GM19023 (cell line): ENCODE measurements around the gene SYT6.

ENCODE experiments used
- ATAC-seq: cut with Tn5 transposase; IDR thresholded peaks from one replicate; pipeline ENCODE4 v1.9.1; 2021; ENCODE audit warnings: mild to moderate bottlenecking, moderate library complexity; ENCODE audit not compliant: unreplicated experiment

The SYT6 gene, protein sequence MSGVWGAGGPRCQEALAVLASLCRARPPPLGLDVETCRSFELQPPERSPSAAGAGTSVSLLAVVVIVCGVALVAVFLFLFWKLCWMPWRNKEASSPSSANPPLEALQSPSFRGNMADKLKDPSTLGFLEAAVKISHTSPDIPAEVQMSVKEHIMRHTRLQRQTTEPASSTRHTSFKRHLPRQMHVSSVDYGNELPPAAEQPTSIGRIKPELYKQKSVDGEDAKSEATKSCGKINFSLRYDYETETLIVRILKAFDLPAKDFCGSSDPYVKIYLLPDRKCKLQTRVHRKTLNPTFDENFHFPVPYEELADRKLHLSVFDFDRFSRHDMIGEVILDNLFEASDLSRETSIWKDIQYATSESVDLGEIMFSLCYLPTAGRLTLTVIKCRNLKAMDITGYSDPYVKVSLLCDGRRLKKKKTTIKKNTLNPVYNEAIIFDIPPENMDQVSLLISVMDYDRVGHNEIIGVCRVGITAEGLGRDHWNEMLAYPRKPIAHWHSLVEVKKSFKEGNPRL

DNA sequence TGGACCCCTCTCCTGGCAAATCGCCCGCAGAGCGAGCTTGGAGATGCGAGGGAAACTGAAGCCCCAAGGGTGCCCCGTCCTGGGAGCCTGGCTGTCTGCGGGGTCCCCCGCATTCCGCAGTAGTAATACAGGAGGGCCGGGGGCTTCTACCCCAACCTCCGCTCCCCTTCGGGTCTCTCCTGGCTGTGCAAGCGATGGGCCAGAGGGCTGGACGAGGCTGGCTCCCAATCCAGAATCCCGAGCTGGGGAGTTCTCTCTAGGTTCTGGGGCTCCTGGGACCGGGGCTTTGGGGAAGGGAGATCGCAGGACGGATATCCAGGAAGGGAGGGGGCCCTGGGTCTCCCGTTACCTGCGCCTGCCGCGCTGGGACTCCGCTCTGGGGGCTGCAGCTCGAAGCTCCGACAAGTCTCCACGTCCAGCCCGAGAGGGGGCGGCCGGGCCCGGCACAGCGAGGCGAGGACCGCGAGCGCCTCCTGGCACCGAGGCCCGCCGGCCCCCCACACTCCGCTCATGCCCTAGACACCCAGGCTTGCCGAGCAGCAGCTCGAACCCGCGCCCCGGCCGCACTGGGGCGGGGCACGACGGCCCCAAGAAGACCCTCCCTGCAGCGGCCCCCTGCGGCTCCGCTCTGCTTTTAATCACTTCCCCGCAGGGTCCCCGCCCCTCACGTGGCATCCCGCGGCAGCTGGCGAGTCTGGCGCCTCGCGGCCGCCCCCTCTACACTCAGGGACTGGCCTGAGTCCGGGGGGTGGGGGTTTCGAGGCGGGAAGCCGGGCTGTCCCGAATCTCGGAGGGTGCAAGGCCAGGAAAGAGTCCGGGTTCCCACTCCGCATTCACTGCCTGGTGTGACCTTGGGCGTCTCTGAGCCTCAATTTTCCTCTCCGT is at the start of gene SYT6:
SYT6 (minus strand) TSS at position 609 of the 885 bp plus-strand sequence; CDS start at position 512, 97 bp downstream.
- no peak for ATAC-seq

DNA sequence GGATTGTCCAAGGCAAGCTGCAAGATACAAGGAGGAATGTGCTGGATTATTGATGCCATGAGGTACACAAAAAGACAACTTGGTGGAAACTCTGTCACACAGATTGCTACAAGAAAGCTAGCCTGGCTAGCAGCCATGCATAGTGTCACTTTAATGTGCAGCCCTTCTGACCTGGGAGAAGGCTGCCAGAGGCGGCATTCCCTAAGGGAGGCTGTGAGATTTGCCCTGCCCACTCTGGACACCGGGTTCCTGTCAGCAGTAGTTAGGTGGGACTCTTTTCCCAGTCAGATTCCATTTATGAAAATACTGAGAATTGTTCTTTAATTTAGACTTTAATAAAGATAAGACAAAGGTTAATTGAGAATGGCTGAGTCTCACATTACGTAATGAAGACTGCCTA is 47.8 kb upstream of the SYT6 start:
- no peak for ATAC-seq

DNA sequence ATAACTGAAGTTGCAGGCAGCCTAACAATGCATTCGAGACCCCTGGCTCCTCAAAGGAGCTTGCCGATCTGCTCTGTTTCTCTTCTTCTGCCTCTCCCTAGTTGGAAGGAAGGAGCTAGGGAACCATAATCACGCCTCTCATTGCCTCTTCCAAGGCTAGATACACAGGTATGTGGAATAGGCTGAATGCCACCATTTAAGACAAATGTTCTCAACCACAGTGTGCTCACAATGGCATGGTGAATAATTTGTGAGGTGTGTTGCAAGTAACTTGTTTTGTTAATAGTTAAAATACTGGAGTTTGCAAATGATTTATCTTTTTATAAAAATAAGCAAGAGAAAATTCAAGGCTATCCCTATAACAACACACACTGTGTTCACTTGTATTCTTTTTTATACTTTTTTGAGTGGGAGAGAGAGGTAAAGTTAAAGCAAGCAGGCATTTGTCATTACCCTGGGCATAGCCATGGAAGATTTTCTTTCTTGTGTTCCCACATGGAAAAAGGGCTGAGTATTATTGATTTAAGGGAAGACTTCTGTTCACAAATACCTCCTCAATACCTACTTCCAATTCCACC is 45.4 kb upstream of the SYT6 start:
- no peak for ATAC-seq

- no peak for ATAC-seq
Measured at GRCh38 chr1:114196992-114197907, 43.6 kb upstream of the SYT6 start.

GRCh38 chr1:114195819-114196218 is 42.1 kb upstream of the SYT6 start:
- no peak for ATAC-seq

GRCh38 chr1:114192328-114192727 is 38.7 kb upstream of the SYT6 start:
- ATAC-seq: no peak

GRCh38 chr1:114189398-114189797 is 35.7 kb upstream of the SYT6 start:
- ATAC-seq: no peak

GRCh38 chr1:114181356-114181755 is 27.7 kb upstream of the SYT6 start:
- ATAC-seq: no peak

DNA sequence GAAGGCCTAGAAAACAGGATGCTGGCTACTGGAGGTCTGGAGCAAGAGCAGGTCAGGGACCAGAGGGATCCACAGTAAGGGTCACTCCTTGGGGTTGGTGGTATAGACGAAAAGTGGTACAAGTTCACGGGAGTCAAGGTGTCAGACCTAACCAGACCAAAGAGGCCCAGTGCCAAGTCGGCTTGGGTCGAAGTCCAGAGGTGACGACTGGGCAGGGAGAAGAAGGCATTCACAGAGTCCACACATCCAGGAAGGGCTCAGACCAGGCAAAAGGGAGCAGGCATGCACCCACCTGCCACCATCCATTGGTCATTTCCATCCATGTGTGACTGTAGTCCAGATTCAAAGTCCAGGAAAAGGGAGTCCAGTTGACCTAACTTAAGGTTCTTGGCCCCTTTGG is 27.1 kb upstream of the SYT6 start:
- ATAC-seq: no peak

GRCh38 chr1:114178936-114179335 is 25.3 kb upstream of the SYT6 start:
- no peak for ATAC-seq

- ATAC-seq: no peak
Measured at GRCh38 chr1:114177282-114177681, 23.6 kb upstream of the SYT6 start.

DNA sequence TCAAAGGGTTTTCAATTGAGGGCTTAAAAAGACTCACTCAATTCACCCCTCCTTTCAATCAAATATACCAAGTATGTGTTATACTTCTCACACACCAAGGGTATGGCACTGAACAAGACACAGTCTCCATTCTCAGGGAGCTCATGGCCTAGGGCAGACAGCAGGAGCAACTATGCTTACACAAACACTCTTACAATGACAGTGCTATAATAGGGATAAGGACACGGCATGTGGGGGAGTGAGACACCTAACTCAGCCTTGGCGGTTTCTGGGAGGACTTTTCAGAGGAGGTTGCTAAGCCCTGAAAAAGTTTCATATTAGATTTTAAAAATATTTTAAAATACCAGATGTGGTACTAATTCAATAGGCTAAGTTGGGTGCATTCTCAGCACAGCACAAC is 22.7 kb upstream of the SYT6 start:
- no peak for ATAC-seq

GRCh38 chr1:114173680-114174079 is 20.0 kb upstream of the SYT6 start:
- no peak for ATAC-seq

- no peak for ATAC-seq
Measured at GRCh38 chr1:114169509-114169908, 15.8 kb upstream of the SYT6 start.

- ATAC-seq: no peak
Measured at GRCh38 chr1:114167226-114167625, 13.6 kb upstream of the SYT6 start.

DNA sequence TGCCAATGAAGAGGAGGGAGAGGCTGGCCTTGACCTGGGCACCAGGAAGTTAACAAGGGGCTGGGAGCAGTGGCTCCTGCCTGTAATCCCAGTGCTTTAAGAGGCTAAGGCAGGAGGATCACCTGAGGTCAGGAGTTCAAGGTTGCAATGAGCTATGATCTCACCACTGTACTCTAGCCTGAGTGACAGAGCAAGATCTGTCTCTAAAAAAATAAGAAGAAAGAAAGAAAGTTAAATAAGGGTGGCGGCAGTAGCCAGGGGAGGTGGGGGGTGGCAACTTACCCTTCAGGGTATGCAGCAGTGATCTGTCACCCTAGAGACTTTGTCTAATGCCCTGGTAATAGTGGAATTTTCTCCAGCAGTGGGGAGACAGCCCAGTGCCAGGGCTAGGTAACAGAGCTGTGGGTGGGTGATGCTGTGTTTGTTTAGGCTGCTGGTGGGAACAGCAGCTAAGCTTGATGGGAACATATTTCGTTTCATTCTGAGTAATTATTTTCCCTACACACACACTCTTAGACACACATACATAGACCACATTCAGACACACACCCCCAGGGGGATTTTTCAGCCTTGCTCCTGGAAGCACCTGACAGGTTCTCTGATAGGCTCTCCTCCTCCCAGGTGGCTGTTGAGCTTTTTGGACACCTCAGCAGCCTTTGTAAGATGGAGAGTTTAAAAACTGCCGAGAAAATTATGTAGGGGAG is 11.3 kb upstream of the SYT6 start:
- peak; percentile 50 for ATAC-seq

DNA sequence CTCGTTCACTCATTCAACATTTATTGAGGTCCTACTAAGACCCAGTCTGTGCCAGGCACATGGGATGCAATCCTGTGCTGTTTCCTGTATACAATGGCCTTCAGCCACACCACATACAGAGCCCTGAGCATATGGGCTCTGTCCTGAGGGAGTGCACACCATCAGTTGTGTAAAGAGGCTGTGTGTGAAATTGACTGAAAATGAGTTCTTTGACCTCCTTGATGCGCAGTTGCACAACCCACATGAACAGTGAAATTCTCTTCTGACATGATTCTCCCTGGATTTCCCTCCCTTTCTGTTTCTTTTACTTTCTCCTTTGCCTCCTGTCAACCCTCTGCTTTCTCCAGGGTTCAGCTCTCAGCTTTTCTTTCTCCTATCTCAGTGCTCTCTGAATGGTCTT is 6.3 kb upstream of the SYT6 start:
- no peak for ATAC-seq

GRCh38 chr1:114157275-114157660 is 3.6 kb upstream of the SYT6 start:
- ATAC-seq: no peak

DNA sequence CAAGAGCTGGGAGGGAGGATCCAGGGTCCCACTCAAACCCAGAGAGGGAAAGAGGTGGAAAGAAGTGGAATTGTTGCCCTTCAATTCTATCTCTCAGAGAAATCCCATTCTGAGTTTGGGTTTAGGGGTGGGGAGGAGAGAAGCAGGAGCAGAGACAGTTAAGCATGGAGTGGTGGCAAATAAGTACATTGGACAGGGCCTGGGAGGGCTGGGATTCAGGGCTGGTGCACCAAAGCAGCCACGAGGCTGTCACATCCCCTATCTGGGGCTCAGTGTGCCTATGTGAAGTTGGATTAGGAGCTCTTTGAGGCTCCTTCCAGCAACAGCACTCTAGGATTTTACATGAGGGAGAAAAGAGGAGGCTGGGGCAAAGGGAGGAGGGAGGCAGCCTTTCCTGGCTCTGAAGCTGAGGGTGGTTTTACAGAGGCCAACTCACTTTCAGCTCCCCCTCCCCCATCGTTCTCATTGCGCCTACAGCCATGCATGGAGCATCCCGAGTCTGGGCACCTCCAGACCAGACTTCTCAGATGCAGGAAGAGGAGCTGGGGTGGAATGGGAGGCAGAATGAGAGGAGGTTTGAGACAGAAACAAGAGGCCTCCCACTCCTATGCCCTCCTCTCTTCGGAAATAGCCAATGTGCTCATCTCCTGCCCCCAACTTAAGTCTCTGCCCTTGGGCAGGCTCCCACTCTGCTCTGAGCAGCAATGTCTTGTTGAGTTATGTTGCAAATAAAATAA is 3.0 kb upstream of the SYT6 start:
- ATAC-seq: no peak
